LHCN-M2 (cell line): ENCODE measurements around the gene MRPL14. TPM values are rescaled to one million over a fixed set of nuclear protein-coding genes. Genes with fewer than 3 reads are reported as not detected.

Source experiments
- DNase-seq: peaks from one replicate; pipeline ENCODE4 v3.0.0-alpha.2; 2012; ENCODE audit warnings: low read depth
- total RNA-seq: library from RNA; depleted of rRNA; stranded (reverse); fragments of >200 nt; gene quantifications from 2 replicates; pipeline ENCODE4 v1.2.3, GENCODE V29; 2014

Gene MRPL14
- total RNA-seq, 1 experiment from 2014 or later: 72.9 TPM

DNA sequence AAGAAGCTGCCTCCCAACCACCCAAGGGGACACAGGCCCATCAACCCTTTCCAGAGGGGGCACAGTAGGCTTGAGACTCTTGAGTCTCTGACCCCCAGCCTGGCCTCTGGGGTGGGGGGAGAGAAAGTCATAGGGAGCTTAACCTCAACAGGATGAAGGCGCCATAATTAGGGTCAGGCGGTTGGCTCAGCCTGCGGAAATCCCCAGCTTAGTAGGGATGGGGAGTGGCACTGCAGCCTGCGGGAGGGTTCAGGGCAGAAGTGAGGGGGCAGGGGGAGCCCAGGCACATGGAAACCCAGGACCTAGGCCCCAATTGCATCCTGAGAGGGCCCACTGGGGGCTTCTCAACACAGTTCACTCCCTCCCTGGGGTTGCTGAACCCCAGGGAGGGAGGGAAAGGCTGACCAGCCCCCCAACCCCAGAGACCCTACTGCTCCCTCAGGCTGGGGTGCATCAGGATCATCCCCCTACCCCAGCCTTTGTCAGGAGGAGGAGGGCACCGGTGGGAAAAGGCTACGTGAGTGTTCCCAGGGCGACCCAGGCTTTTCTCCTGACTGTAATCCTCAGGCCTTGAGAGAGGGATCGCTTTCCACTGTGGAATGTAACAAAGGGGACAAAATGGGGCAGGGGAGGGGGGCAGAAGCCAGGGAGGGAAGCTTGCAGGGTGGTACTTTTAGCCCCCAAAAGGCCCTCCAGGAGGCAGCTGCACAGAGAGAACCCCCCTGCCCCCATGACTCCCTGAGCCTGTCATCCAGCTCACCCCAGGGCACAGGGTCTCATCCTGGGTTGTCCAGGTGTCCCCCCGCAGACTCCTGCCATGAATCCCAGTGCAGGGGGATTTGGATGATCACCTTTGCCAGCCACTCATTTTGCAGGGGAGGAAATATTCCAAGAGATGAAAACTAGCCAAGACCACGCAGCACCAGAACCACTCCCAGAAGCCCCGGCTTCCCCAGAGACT is 46.4 kb downstream of the MRPL14 start:
- no peak for DNase-seq

GRCh38 chr6:44079672-44080071 is 47.6 kb downstream of the MRPL14 start:
- DNase-seq: no peak

DNA sequence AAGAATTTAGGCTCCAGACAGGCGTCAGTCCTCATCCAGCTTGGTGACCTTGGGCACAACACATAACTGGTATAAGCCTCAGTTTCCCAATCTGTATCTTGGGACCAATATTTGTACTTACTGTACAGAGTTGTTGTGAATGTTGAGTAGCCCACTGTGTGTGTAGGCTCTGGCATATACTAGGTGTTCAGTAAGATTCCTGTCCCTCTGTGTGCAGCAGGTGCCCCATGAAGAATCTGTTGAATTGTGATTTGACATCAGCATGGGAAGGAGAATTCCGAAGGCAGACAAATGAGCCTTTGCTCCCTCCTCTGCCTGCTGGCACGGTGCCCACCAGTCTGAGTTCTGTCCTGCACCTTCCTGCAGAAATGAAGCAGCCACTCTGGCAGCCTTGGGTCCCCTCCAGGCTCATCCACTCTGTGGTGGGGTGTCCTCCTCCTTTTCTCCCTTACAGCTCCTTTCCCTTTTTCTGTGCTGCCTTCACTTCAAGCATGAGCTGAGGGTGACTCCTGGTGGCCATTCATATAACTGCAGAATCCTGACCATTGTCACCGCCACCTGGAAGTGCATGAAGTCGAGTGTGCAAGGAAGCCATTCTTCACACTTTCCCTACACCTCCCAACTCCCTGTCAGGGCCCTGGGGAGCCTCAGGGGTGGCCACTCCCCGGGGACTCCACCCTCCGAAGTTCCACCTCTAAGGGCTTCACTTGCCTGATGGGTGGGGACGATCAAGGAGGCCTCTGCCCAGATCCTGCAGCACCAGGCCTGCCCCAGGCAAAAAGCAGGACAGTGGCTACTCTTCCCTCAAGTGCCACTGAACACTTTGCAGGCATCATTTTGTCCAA is 48.2 kb downstream of the MRPL14 start:
- peak; percentile 64 for DNase-seq

DNA sequence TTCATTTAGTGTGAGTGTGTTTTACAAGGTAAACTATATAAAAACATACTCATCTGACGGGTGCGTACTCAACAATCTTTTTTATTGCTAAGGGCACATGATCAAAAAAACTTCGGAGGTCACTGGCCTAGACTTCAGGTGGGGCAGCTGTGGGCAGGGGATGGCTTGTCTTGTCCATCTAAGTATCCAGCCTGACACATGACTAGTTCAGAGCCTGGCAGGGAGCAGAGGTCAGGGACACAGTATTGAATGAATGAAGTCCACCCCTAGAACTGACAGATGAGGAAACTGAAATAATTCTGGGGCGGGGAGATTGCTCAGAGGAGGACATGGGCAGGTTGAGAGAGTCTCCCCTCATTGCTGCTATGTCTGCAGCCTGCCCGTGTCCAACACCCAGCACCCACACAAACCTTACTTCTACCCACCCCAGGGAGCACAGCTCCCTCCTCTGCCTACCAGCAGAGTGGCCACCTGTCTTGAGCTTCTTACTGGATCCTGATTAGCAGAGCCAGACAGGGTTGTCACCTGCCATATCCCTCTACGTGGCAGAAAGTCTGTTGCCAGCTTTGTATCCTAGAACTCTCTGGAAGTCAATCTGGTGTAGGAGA is 48.9 kb downstream of the MRPL14 start:
- DNase-seq: no peak

- DNase-seq: no peak
Observed at GRCh38 chr6:44077214-44077946, 49.9 kb downstream of the MRPL14 start.

- no peak for DNase-seq
Observed at GRCh38 chr6:44076356-44077213, 50.7 kb downstream of the MRPL14 start.

DNA sequence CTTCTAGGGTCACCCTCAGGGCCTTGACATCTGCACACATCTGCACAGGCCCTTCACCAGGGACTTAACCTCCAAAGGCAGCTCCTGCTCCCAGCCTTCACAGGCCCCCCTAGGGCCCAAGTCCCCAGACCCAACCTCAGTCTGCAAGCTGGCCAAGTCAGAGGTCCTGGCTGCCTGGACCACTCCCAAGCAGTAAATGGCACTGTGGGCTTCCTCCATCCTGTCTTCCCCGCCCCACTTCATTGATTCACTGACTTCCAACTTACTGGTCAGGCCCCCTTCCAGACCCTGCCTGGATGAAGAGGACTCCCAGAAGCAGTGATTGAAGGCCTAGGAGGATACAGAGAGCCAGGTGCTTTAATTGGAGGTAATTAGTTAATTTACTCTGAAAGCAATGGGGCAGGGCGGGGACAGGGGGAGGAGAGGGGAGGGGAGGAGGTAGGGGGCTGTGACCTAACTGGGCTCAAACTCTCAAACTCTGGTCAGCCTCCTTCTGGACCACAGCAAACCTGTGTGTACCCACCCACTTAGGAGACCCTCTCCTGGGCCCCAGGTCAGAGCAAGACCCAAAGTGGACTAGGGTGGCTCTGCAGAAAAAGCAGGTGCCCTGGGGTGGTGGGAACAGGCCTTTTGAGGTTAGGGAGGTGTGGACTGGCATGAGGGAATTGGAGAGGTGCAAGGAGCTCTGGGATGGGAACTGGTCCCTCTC is 51.5 kb downstream of the MRPL14 start:
- no peak for DNase-seq

DNA sequence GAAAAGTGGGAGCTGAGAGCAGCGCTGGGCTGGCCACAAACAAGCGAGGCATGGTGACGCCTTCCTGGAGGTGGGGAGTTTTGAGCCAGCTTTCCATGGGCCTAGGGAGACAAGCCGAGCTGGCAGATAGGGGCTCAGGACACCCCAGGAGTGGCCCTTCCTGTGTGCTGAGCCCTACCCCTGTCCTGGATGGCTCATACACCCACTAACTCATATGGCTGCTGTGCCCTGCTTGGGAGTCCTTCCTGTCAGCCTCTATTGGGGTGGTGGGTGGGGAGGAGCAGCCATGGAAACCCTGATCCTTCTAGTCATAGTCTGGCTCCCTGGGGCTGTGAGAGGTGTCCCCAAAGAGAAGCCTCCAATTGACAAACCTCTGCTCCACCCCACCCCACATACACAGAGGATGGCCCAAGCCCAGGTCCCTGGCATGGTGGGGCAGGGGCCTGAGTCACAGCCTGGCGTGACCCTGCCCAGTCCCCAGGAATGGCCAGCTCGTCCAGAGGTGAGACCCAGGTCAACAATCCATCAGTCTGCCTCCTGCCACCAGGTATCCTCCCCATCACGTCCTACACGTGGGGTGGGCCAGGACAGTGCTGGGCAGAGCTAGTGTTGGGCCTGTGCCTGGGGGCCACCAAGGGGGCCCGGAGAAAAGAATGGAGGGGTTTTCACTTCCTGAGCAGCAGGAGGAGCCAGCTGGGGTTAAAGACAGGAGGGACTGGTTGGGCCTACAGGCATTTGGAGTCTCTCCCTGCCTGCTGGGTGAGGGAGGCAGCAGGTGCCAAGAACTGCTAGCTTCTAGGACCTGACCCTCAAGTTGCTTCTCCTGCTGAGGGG is 52.2 kb downstream of the MRPL14 start:
- no peak for DNase-seq

GRCh38 chr6:44074439-44074812 is 52.8 kb downstream of the MRPL14 start:
- peak; percentile 84 for DNase-seq

- peak; percentile 38 for DNase-seq
Observed at GRCh38 chr6:44073612-44074438, 53.4 kb downstream of the MRPL14 start.

DNA sequence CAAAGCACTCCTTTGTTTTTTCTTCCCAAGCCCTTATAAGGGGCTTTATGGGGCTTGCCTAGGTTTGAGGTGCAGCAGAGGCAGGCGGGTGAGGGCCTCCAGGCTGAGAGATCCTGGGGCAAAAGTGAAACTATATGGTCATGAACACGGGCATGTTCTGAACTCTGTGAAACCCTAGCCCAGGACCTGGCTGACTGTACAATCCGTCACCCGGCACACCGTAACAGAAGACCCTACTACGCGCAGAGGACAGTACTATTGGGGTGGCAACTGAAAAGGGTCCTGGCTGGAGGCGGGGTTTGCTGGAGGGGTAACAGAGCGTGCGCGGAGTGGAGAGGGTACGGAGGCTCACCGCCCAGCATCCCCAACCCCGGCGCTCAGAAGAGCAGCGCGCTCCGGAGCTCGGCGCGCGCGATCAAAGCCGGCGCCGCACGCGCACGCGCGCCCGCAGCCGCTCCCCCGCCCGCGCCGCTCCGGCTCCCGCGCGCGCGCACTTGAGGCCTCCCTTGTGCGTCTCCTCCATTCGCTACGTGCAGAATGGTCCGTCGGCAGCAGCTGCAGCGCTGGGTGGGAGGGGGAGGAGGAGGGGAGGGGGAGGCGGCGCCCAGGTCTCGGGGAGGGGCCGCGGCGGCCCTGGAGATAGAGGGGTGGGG is 54.2 kb downstream of the MRPL14 start:
- peak; percentile 91 for DNase-seq

DNA sequence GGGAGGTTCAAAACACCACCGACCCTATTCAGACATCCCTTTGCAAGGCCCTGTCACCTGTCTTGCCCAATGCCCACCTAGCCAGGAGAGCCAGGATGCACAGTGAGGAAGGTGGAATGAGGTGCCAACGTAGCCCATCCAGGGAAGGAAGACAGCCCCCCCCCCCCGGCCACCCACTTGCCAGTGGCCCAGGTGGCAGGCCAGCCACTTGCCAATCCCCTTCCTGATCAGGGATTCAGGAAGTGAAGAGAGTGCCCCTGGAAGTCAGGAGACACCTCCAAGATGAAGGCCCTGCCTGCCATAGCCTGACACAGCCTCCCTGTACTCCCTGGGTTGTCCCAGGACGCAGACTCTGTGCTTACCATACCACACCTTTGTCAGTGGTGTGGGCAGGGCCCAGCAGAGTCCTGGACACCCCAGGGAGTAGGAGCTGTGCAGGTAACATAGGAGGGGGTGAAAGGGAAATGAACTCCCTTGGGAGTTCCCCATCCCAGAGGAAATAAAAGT is 54.7 kb downstream of the MRPL14 start:
- no peak for DNase-seq

GRCh38 chr6:44071670-44072451 is 55.4 kb downstream of the MRPL14 start:
- peak; percentile 96 for DNase-seq

DNA sequence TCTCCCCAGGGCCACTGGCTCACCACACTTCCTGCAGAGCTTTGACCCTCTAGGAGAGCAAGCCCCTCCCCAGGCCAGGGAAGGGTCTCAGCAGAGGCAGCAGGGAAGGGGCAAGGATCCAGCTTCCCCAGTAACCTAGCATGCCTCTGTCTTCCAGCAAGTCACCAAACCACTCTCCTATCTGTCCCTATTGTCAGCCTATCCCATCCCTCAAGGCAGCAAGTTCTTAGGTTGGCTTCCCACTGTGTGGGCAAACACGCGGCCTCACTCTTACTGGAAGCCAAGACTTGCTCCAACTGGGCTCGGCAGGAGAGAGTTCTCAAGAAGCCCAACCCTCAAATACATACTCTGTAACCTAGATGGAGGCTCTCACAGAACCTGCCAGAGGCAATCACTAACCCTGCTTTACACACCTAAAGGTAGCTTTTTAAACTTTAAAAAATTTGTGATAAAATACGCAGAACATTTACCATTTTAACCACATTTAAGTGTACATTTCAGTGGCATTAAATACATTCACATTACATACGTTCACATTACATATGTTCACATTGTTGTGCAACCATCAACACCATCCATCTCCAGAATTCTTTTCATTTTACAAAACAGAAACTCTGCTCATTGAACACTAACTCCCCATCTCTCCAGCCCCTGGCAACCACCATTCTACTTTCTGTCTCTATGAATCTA is 58.5 kb downstream of the MRPL14 start:
- no peak for DNase-seq
